HL-60 (cell line): ENCODE measurements around the gene TTYH2.
A peak's percentile ranks its signal among the peaks of the same experiment; 100 is the strongest.

Experiments
- CTCF ChIP-seq: IDR thresholded peaks from one replicate; pipeline ENCODE4 v1.5.1; 2011; ENCODE audit warnings: low read length, control low read depth, inconsistent platforms; ENCODE audit not compliant: insufficient read depth
- POLR2AphosphoS5 ChIP-seq: IDR thresholded peaks from 2 replicates; pipeline ENCODE4 v1.6.1; 2012; ENCODE audit warnings: low read depth
- TF ChIP-seq, protein P1 (sequence below): IDR thresholded peaks from 2 replicates; pipeline ENCODE4 v1.6.1; 2012; ENCODE audit warnings: low read depth; ENCODE audit not compliant: insufficient replicate concordance

DNA sequence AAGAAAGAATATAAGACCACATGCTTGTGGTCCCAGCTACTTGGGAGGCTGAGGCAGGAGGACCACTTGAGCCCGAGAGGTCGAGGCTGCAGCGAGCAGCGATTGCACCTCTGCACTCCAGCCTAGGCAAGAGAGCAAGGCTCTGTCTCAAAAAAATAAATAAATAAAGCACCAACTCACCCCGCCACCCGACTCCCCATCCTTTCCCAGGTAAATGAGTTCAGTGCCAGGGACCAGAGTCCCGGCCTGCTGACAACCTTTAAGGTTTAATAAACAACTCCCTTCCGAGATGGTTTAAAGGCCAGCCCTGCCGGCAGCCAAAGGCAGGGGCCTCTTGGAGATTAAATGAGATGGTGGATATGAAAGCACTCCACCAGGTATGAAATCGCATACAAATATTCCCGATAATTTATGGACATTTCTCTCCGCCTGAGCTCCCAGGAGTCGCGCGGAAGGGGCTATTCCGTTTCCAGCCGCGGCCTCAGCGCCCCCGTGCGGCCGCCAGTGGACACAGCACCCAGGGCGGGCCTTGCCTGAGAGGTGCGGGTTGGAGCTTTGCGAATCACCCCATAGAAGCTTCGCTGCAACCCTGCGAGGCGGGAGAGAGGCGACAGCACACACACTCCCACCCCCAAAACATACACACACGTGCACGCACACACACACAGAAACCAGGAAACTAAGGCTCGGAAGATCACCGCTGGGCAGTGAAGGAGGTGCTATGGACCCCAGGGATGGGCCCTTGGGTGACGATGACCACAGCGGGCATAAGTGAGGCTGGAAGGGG lies 13.9 kb upstream of the TTYH2 start:
- TF ChIP-seq CTCF (peak; percentile 82), POLR2AphosphoS5 (no peak)
- TF ChIP-seq, protein P1, sequence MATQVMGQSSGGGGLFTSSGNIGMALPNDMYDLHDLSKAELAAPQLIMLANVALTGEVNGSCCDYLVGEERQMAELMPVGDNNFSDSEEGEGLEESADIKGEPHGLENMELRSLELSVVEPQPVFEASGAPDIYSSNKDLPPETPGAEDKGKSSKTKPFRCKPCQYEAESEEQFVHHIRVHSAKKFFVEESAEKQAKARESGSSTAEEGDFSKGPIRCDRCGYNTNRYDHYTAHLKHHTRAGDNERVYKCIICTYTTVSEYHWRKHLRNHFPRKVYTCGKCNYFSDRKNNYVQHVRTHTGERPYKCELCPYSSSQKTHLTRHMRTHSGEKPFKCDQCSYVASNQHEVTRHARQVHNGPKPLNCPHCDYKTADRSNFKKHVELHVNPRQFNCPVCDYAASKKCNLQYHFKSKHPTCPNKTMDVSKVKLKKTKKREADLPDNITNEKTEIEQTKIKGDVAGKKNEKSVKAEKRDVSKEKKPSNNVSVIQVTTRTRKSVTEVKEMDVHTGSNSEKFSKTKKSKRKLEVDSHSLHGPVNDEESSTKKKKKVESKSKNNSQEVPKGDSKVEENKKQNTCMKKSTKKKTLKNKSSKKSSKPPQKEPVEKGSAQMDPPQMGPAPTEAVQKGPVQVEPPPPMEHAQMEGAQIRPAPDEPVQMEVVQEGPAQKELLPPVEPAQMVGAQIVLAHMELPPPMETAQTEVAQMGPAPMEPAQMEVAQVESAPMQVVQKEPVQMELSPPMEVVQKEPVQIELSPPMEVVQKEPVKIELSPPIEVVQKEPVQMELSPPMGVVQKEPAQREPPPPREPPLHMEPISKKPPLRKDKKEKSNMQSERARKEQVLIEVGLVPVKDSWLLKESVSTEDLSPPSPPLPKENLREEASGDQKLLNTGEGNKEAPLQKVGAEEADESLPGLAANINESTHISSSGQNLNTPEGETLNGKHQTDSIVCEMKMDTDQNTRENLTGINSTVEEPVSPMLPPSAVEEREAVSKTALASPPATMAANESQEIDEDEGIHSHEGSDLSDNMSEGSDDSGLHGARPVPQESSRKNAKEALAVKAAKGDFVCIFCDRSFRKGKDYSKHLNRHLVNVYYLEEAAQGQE: no peak
